Heart left ventricle (tissue), 16 donors: ENCODE measurements around the gene PPP2R3A. TPM values are rescaled to one million over a fixed set of nuclear protein-coding genes. Genes with fewer than 3 reads are reported as not detected.

ENCODE experiments used
- ATAC-seq, 4 donors: fragments of 200-7000 bp; cut with Tn5 transposase; one replicate each; pipeline ENCODE4 v1.9.1; 2020 to 2022; ENCODE audit warnings: moderate library complexity in 4 of 4, mild to moderate bottlenecking in 3 of 4, moderate number of reproducible peaks in 1 of 4
- DNase-seq, 5 donors: peaks; one replicate each; pipeline ENCODE4 v3.0.0-alpha.2; 2020
- H3K27ac ChIP-seq, 12 donors: fragments of 200-600 bp; sonication (generic) in 4 of 12; one replicate each; pipeline versions ENCODE4 v1.5.0 to v1.8.0; 2016 to 2022; ENCODE audit warnings: mild to moderate bottlenecking in 2 of 12
- H3K27me3 ChIP-seq, 9 donors: fragments of 200-600 bp; sonication (generic) in 2 of 9; one replicate each; pipeline versions ENCODE4 v1.5.1 to v1.8.0; 2016 to 2022; ENCODE audit warnings: mild to moderate bottlenecking in 3 of 9
- H3K36me3 ChIP-seq, 9 donors: fragments of 200-600 bp; sonication (generic) in 2 of 9; one replicate each; pipeline versions ENCODE4 v1.5.0 to v1.8.0; 2018 to 2022; ENCODE audit warnings: mild to moderate bottlenecking in 2 of 9
- H3K4me1 ChIP-seq, 12 donors: fragments of 200-600 bp; sonication (generic) in 4 of 12; one replicate each; pipeline versions ENCODE4 v1.5.0 to v1.8.0; 2016 to 2022; ENCODE audit warnings: mild to moderate bottlenecking in 3 of 12
- H3K4me3 ChIP-seq, 12 donors: fragments of 200-600 bp; sonication (generic) in 4 of 12; one replicate each; pipeline versions ENCODE4 v1.5.0 to v1.8.0; 2017 to 2022; ENCODE audit warnings: mild to moderate bottlenecking in 9 of 12, moderate library complexity in 4 of 12
- H3K9me3 ChIP-seq, 12 donors: fragments of 200-600 bp; sonication (generic) in 4 of 12; one replicate each; pipeline versions ENCODE4 v1.5.0 to v1.8.0; 2016 to 2022; ENCODE audit warnings: mild to moderate bottlenecking in 1 of 12
- POLR2A ChIP-seq, 2 donors: fragments of 450-650 bp; IDR thresholded peaks; one replicate each; pipeline ENCODE4 v1.6.1; 2017; ENCODE audit warnings: antibody characterized with exemption in 2 of 2, mild to moderate bottlenecking in 2 of 2, moderate library complexity in 2 of 2
- WGBS, 4 donors: extraction: QIAGEN DNeasy Blood & Tissue Kit in 2 of 4; methylation state at CpG; one replicate each; pipeline versions ENCODE4 v1.1.5 to v1.1.7; 2013 to 2018; 5-methylcytosine and 5-hydroxymethylcytosine counted together
- intact Hi-C, 10 donors: fragments of 100-400 bp; cut with DNase I; formaldehyde crosslinking; loops; one replicate each; pipeline versions ENCODE4 v1.11.1 to v1.14.2; 2022
- polyA plus RNA-seq, 2 donors: library from polyadenylated mRNA; stranded (reverse); fragments of 200-250 nt; gene quantifications; one replicate each; pipeline ENCODE4 v1.2.3, GENCODE V29; 2013
- total RNA-seq, 9 donors: library from RNA; depleted of rRNA in 2 of 9; stranded (reverse); fragments of >200 nt in 2 of 9; fragmentation: NEBNext Ultra II Directional in 3 of 9; extraction: Animal tissue kit (Norgen Biotek cat#: 25700) in 3 of 9; gene quantifications; one replicate each; pipeline versions ENCODE4 v1.1.0 to v1.2.4, GENCODE V29; 2016 to 2023
- TF ChIP-seq, protein P1 (sequence below), 12 donors: fragments of 200-600 bp; sonication (generic) in 4 of 12; IDR thresholded peaks; one replicate each; pipeline versions ENCODE4 v1.5.0 to v1.8.0; 2018 to 2022; ENCODE audit warnings: antibody characterized with exemption in 12 of 12, mild to moderate bottlenecking in 5 of 12
- donor health status: ischemic (EF 13 %, LVEDD 7.1; RV severe dilation, severe dysfunction).
- donor health status: healthy with polysubstance abuse.
- donor health status: DM: no; HTN: yes; CAD: no.
- donor health status: DM: no; HTN: no; CAD: no.
- donor health status: ischemic (EF 25% LVEDD 6.9; RV normal size, moderate dysfunction).
- donor health status: ischemic (EF 25% LVEDD 5.7; RV mildly dilated, moderate dysfunction).
- donor health status: healthy.
- donor health status: DM: yes; HTN: yes; CAD: no.
- donor health status: ischemic (EF 35%, LVEDD 5.7; RV mildly dilated, moderate dysfunction).
- donor health status: nonischemic (EF 11% LVEDD 7.7; RV severe dilation, severe dysfunction).
- donor health status: DM: yes; HTN: yes; CAD: no.
- donor health status: PGD.
- donor health status: ischemic (EF 29% LVEDD 5.4; RV normal size, mild dysfunction).
- donor health status: nonischemic (EF 23%, LVEDD 6.1; RV moderate dilation, normal function).

PPP2R3A gene
- total and polyA plus RNA-seq, 11 donors: 10.4 to 136 (median 92.4) TPM

DNA sequence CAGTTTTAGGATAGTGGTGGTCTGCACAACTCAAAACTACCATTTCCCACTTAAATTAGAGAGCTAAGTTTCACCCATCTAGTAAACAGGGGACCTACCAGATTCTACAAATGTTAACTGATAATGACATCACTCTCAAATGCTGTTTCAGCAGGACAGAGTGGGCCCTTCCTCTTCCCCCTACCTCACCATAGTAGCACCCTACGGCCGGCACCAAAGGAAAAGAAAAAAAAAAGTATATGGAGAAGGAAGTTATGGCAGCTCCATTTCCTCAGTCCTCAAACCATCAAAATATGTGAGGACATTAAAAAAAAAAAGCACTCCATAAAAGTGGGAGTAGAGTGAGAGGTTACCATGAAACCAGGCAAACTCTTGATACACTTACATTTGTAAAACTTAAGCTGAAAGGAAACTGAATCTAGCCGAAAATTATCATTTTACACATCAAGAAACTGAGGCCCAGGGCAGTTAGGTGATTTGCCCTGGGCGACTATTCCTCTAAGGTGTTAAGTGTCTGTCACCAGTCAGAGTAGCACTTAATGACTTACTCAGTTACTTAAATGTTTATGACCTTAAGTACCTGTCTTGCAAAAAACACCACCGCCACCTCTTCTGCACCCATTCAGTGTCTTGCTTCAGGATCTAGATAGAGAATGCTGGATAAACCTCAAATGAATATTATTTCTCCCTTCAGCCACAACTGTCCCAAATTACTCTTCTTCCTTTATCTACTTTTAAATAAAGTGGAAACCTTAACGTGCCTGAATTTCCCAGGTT is 227.9 kb downstream of the PPP2R3A start:
- 1 to 2% (median 1%) methylated on average over 6 of the region's 6 CpGs for WGBS, 4 donors
- Histone ChIP-seq H3K4me1 (peaks cover 3 to 66% (median 53%) of the 10 kb centered on the region in 12 donors), H3K27ac (peak overlapping the region in 11 of 12 donors; percentile 1 to 100 (median 100)), H3K9me3 (no peaks in the 10 kb centered on the region), H3K4me3 (peak overlapping the region; percentile 71 to 98 (median 86)), H3K36me3 (no peaks in the 10 kb centered on the region), H3K27me3 (no peaks in the 10 kb centered on the region)
- ATAC-seq (no peak), DNase-seq (no peak)
- TF ChIP-seq, protein P1, sequence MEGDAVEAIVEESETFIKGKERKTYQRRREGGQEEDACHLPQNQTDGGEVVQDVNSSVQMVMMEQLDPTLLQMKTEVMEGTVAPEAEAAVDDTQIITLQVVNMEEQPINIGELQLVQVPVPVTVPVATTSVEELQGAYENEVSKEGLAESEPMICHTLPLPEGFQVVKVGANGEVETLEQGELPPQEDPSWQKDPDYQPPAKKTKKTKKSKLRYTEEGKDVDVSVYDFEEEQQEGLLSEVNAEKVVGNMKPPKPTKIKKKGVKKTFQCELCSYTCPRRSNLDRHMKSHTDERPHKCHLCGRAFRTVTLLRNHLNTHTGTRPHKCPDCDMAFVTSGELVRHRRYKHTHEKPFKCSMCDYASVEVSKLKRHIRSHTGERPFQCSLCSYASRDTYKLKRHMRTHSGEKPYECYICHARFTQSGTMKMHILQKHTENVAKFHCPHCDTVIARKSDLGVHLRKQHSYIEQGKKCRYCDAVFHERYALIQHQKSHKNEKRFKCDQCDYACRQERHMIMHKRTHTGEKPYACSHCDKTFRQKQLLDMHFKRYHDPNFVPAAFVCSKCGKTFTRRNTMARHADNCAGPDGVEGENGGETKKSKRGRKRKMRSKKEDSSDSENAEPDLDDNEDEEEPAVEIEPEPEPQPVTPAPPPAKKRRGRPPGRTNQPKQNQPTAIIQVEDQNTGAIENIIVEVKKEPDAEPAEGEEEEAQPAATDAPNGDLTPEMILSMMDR (IDR thresholded peaks at IDR 0.05): no peak
- TF ChIP-seq POLR2A (IDR thresholded peaks at IDR 0.05): no peak
- intact Hi-C loops: loop anchor here in 7 of 10 donors (2.0 to 10.0 kb wide), 7 partner anchors 36 to 561 kb away; partner anchors contain the start of genes PPP2R3A (in 2 of the 7) and STAG1 (in 1 of the 7)

DNA sequence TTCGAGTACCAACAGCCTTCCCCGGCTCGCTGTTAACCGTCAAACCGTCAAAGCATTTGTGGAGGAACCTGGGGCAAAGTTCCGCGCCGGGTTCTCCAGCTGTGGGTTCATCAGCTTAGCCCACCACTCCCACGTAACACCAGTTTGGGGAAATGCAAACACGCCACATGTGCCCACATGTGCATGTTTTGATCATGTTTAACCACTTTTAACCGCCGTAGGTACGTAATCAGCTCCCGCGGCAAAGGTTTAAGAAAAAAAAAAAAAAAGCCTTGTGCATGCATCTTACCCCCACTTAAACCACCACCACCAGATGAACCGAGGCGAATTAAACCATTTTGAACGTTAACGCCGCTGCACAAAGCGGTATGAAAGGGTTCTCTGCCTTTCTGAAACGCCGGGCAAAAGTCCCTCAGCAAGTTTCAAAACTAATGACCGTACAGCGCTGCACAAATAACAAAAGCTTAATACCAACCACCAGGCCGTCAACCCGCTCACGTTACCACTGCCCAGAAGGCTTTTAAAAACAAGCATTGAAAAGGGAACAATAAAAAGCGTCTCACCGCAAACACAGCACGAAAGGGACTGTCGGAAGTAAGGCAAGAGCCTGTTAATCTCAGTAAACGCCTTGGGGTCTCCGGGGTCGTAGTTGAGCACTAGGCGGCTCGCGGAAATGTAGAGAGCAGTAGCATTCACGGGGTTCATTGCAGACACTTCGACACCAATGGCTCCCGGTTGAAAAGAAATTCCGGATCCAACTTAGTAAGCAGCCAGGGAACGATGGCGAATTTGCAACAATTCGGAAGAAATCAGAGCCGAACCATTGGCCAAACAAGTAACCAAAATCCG is 229.1 kb downstream of the PPP2R3A start:
- ATAC-seq (no peak), DNase-seq (peak in 3 of 5 donors; percentile 23 to 31 (median 27))
- Histone ChIP-seq H3K27me3 (no peaks in the 10 kb centered on the region), H3K27ac (peak overlapping the region; percentile 95 to 100 (median 100)), H3K36me3 (no peaks in the 10 kb centered on the region), H3K4me1 (peaks cover 3 to 56% (median 43%) of the 10 kb centered on the region in 12 donors), H3K4me3 (peak overlapping the region; percentile 71 to 98 (median 86)), H3K9me3 (no peaks in the 10 kb centered on the region)
- 0 to 1% (median 0%) methylated on average over 42 to 47 of the region's 47 CpGs for WGBS, 4 donors
- intact Hi-C loops: loop anchor here in 9 of 10 donors (2.0 to 10.0 kb wide), 12 partner anchors 37 to 560 kb away; partner anchors contain the start of genes STAG1 (in 4 of the 9), PPP2R3A (in 2 of the 9) and PCCB (in 1 of the 9)
- no peak for TF ChIP-seq POLR2A (IDR thresholded peaks at IDR 0.05)
- TF ChIP-seq, protein P1 (IDR thresholded peaks at IDR 0.05): no peak

DNA sequence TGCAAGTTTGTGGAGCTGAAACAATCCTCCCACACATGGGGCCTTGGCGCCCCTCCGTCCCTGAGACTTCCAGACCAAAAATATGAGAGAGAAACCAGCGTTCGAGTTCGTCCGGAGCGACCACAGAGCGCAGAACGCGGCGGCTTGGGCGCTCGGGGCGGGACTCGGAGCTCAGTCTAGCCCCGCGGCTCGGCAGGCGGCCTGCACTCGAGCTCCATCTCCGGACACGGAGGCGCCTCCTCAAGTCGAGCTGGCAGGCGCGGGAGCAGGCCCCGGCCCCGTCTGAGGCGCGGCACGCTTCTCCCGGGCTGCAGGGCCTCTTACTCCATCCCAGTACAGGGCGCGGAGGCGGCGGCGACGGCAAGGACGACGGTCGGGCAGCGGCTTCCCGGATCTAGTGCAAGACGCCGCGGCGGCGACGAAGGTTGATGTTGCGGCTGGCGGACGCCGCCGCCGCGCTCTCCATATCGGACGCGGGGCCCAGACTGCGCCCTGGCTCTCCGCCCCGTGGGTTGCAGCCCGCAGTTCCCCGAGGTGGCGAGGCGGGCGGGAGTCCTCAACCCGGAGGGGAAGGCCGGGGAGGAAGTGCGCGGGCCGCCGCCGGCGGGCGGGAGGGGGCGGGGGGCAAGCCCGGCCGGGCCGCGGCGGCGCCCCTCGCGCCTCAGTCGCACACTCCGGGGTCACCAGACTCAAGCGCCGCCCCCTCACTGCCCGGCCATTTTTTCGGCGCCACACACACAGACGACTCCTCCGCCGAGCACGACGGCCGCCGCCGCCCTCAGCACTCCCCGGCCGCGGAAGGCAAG is 229.9 kb downstream of the PPP2R3A start:
- peak; percentile 8 to 71 (median 40) for ATAC-seq

More for the DNA sequence above, 229.9 kb downstream of the PPP2R3A start:
- Histone ChIP-seq H3K4me1 (peaks cover 3 to 48% (median 35%) of the 10 kb centered on the region in 12 donors), H3K27me3 (no peaks in the 10 kb centered on the region), H3K4me3 (peak overlapping the region; percentile 71 to 98 (median 86)), H3K27ac (peak overlapping the region; percentile 95 to 100 (median 100)), H3K9me3 (no peaks in the 10 kb centered on the region), H3K36me3 (no peaks in the 10 kb centered on the region)
- intact Hi-C loops: loop anchor here in 9 of 10 donors (1.0 to 10.0 kb wide), 11 partner anchors 51 to 559 kb away; partner anchors contain the start of genes PCCB (in 7 of the 9), STAG1 (in 4 of the 9) and PPP2R3A (in 1 of the 9)
- peak; percentile 84 to 91 (median 87) for DNase-seq
- TF ChIP-seq POLR2A (IDR thresholded peaks at IDR 0.05): no peak
- TF ChIP-seq, protein P1 (IDR thresholded peaks at IDR 0.05): no peak
- WGBS, 4 donors: 0 to 1% (median 0%) methylated on average over 13 to 103 of the region's 103 CpGs
